NOMO-1 treated with dmso at 0.1 percent for 144 hours (cell line): ENCODE measurements around the gene DNAJB13.

ENCODE experiments used
- DNase-seq: peaks from one replicate; lab custom pipeline; 2025; ENCODE audit not compliant: unreplicated experiment; lab: John Stamatoyannopoulos, UW

The DNAJB13 gene

DNA sequence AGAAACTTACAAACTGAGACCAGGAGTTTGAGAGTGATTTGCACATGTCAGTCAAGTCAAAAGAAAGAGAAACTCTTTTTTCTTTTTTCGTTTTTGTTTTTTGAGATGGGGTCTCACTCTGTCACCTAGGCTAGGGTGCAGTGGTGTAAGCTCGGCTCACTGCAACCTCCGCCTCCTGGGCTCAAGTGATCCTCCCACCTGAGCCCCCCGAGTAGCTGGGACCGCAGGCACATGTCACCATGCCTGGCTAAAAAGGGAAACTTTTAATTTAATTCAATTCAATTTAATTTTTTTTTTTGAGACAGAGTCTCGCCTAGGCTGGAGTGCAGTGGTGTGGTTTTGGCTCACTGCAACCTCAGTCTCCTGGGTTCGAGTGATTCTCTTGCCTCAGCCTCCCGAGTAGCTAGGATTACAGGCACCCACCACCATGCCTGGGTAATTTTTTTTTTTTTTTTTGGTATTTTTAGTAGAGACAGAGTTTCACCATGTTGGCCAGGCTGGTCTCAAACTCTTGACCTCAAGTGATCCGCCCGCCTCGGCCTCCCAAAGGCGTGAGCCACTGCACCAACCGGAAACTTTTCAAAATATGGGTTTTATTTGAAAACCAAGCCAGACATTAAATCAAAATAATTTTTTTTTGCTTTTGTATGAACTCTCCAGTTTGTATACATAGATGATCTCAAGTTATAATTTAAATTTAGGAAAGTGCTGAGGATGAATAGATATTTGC is 48.2 kb downstream of the DNAJB13 start:
- DNase-seq = no peak

DNA sequence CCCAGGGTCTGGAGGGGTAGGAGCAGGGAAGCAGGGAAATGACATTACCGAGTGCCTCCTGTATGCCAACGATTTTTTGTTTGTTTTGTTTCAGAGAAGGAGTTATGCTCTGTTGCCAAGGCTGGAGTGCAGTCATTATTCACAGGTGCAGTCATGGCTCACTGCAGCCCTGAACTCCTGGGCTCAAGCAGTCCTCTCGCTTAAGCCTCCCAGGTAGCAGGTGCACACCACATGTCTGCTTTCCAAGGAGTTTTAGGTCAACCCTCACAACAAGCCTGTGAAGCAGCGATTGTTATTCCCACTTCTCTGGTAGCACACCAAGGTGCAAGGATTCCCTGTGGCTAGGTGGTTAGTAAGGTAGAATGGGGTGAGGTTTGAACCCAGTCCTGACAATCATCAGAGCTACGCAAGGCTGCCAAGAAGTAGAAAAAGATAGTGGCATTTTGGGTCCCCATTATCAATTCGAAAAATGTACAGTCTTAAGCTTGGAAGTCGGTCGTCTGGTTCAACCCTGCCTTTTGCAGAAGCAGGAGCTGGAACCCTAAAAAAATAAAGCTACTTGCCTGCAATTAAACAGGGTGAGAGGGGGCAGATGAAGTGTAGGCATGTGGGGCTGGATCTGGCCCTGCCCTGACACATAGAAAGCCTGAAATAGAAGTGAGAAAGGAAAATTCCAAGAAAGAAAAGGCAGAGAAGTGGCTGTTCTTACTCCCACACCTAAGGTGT is 48.9 kb downstream of the DNAJB13 start:
- DNase-seq = no peak

DNA sequence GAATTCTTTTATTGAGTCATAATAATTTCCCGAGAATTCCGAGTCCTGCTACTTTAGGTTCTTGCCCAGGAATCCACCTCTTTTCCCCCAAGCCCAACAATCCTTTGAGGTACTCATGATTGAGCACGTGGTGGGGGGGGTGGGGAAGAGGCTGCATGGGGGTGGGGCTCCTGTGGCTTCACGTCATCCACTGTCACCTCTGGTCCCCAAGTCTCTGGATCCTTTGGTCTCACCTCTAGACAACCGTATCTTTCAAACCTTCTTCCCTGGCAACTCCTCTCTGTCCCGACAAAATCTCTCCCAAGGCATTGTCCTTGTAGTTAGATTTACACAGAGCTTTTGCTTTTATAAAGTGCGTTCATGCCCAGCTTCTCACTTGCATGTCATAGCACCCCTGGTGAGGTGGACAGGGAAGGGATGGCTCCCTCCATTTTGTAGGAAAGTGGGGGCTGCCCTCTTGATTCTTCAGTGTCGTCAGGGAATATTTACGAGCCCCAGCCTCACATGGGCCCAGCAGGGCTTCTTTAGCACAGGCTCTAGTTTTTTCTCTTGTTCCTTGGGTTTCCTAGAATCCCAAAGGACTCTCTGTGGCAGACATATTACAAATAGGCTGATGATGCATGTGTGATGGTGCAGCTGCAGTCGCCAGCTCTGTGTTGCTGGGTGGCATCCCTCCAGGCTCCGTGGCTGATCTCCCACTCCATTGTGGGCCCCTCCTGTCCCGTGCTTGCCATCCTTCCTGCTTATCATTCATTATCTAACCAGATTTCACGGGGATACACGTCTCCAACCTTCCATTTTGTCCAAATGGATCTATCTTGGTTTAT is 49.7 kb downstream of the DNAJB13 start:
- no peak for DNase-seq

DNA sequence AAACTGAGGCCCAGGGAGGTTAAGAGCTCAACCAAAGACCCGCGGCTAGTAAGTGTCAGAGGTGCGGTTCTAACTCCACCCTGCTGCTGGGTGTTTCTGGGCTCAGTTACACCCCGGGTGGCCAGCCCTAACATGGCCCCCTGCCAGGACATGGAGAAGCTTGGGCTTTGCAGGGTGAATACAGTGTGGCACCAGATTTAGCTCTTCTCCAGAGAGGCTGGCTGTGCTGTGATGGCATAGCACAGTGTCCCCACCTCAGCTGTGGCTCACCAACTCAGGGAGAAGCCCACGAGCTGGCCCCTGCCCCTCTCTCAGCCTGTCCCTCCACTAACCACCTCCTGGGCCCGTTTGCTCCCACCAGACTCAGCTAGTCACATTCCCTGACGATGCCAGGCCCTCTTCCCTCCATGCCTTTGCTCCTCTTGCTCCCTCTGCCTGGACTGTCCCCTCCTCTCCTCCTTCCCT is 51.0 kb downstream of the DNAJB13 start:
- DNase-seq = no peak

DNA sequence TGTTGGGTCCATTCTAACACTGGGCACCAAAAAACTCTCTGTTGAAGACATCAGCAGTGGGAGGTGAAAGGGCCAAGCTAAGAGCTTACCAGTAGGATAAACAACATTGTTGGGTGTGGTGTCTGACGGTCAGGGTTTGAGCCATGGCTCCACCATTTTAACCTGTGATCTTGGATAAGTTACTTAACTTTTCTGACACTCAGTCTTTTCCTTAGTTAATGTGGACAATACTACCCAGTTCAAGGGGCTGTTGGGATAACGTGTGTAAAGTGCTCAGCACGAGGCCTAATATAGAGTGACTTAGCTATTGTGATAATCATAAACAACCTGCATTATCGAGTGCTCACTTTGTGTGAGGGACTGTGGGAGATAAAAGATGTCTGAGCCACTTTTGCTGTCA is 52.0 kb downstream of the DNAJB13 start:
- DNase-seq = no peak

DNA sequence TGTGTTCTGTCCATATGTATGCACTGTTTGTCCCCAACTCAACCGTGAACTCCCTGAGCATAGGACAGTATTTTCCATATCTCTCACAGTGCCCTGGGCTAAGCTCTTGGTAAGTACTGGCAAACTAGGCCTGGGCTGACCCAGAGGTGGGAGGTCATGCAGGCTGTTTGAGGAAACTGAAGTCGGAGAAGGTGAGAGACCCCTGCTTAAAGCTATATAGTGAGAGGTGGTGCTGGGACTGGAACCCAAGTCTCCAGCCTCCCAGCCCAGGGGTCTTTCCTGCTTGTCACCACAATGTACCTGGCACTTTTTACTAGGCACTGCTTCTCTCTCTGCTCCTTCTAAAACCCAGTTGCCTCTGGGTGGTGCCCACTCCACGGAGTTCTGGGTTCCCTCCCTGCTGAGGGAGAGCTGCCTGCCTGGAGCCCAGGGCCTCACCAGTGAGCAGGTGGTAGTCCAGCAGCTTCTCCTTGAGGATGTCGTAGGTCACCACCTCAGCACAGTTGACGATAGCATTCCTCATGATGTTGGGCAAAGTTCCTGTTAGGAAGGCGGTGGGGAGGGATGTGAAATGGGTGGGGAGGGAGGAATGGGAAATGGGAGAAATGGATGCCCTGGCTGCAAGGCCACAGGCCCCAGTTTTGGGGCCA is 53.3 kb downstream of the DNAJB13 start:
- no peak for DNase-seq

DNA sequence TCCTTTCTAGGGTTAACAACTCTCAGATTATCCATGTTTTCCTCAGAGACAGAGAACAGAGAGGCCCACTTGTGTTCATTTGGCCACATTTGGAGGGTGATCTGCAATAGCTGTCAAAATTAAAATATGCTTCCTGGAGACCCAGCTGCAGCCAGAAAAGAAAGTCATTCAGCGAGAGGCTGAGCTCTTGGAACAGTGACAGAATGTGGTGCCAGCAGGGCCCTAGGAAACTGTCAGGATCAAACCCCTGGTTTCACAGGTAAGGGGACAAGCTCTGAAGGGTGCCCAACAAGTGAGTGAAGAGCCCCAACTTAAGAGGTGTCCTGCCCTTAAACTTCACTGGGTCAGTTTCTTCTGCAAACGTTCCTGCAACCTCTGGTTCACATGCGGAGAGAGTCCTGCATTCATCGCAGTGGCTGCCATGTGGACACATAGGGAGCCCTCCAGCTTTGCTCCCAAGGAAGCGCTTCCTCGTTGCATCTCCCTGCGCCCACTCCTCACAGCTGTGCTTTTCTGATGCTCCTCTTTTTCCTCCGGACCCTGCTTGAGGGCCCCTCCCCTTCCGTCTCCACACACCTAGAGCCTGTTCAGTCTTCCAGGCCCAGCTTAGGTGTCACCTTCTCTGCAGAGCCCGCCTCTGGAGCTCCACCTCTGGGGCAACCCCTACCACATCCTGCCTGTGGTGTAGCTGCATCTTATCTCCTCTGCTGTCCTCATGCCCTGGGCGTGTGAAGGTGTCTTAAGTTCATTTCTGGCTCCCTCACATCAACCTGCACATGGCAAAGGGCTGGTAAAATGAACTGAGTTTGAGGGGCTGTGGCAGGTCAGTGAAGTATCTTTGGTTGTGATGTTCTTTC is 54.2 kb downstream of the DNAJB13 start:
- no peak for DNase-seq

DNA sequence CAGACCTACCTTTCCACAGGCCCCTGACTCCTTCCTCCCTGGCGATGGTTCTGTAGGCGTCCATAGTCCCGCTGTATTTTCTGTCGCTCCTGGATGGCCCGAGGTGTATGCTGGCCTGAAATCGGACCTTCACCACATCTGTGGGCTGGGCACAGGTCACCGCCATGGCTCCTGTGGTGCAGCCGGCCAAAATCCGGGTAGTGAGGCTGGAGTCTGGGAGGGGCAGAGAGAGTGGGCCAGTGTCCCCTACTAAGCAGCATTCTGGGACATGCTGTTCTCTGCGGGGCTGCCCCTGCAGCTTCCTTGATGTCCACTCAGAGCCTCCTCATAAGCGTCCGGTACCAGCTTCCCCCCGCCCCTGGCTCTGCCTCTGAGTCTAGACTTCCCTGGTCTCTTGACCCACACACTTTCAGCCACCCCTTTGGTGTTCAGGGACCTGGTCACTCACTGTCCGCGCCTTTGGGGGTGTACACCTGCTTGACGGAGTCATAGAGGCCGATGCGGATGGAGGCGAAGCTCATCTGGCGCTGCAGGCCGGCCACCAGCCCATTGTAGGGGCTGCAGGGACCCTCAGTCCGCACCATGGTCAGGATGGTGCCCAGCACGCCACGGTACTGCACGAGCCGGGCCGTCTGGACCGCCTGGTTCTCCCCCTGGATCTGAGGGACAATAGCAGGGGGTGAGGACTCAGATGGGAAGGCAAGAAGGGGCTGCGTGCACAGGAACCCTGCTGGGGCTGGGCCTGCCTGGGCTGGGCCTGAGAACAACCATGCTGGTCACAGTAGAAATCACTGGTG is 55.1 kb downstream of the DNAJB13 start:
- no peak for DNase-seq

DNA sequence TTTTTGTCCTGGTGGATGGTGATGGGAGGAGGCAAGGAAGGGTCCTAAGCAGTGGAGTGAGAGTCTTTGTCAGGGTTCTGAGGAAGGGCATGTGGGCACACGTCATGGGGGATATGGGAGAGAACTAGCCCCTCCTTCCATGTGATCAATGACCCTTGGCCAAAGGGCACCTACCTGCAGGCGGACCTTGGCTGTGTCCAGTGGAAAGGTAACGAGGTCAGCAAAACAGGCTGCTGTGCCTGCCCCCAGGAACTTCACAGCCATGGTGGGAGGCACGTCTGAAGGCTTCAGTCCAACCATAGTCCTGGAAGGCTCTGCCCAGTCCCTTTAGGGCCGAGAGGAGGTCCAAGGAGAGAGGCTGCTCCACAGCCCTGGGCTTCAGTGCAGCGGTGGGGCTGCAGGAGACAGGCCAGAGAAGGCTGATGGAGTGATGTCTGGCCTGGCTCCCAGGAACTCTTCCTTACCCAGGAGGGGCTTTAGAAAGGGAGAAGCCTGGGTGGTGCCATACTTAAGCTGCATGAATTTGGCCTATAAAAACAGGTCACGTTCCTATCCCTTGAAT is 56.0 kb downstream of the DNAJB13 start:
- no peak for DNase-seq

DNA sequence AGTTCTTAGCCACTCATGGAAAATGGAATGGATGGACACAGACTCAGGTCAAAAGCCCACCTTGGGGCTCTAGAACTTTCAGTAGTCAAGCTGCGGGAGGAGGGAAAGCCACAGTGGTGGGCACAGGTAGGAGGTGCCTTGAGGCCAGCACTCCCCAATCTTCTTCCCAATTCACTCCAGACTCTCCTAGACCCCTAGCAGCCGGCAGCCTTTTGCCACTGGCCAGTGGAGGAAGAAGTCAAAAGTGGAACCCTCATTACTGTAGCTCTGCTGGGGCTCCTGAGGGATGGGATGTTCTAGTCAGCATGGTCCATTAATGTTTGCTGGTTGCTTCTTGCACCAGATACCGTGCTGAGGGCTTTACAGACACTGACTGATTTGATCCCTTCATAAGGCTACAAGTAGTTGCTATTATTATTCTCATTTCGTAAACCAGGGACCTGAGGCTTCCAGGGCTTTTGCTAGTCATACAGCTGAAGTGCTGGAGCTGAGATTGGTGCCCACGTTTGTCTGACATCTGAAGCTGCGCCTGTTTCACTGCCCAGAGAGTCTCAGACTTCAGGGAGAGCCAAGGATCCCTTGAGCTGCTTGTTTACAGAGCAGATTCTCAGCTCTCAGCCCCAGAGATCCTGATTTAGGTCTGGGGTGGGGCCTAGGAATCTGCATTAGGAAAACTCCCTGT is 57.0 kb downstream of the DNAJB13 start:
- DNase-seq = no peak

DNA sequence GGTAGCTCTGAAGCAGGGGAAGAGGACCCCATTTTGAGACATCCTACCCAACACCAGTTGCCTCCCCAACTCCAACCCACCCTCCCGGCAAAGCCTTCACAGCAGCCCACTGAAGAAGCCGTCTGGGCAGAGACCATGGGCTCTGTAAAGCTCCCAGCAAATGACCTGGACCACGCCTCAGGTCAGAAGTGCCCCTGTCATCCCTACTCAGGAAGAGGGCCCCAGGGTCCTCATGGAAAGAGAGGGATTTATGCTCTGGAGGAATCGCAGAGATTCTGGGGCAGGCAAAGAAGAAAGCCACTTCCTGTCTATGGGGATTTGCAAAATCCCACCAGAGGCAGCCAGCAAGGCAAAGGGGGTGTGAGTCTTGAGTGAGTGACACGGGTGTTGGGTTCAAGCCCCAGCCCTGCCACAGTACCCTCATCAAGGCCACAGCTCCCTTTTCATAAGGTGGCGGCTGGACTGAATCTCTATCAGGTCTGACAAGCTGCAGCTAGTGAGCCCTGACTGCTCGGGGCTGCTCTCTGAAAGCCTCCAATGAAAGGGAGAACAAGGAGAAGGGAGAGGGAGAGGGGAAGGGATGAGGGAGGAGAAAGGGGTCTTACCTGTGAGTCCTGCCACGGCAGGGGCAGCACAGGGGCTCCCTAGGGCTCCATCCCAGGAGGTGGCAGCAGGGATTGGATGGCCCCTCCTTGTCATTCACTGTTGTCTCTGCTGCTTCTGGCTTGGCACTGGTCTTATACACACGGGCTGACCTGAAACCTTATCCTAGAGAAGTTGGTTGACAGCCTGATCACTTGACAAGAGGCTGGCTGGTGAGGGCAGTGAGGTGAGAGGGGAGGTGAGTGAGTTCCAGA is 57.8 kb downstream of the DNAJB13 start, which contains the start of gene UCP3:
TSS of gene UCP3 (minus strand) at position 713 of the 857 bp plus-strand sequence. CDS start 2,043 bp downstream, outside the sequence.
- DNase-seq = no peak

DNA sequence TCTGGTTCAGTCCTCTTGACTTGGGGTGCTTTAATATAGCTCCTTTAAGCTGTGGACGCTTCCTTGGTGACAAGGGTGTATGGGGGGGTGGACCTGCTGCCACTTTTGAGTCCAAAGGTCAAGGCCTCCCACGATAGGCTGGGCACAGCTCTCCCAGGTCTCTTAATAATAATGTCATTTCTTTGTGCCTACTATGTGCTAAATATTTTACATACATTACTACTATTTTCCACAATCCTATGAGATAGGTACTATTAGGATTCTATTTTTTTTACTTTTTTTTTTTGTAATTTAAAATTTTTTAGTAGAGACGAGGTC is 58.4 kb downstream of the DNAJB13 start:
- DNase-seq = no peak

DNA sequence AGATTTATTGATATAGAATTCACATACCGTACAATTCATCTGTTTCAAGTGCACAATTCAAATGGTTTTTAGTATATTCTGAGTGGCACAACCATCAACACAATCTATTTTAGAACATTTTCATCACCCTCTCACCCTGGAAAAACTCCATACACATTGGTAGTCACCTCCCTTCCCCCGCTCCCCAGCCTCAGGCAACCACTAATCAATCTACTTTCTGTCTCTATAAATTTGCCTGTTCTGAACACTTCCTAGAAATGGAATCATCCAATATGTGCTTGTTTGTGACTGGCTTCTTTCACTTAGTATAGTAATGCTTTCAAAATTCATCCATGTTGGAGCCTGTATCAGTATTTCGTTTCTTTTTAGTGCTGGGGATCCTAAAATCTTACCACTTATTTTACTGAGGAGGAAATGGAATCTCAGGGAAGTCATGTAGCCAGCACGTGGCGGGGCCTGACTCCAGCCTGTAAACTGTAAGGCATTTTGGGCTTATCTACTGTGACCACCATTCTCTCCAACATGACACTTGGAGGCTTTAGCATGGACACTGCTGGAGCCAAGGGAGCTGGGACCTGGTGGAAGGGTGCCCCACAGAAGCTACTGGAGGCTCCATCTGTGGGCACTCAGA is 59.0 kb downstream of the DNAJB13 start:
- no peak for DNase-seq

DNA sequence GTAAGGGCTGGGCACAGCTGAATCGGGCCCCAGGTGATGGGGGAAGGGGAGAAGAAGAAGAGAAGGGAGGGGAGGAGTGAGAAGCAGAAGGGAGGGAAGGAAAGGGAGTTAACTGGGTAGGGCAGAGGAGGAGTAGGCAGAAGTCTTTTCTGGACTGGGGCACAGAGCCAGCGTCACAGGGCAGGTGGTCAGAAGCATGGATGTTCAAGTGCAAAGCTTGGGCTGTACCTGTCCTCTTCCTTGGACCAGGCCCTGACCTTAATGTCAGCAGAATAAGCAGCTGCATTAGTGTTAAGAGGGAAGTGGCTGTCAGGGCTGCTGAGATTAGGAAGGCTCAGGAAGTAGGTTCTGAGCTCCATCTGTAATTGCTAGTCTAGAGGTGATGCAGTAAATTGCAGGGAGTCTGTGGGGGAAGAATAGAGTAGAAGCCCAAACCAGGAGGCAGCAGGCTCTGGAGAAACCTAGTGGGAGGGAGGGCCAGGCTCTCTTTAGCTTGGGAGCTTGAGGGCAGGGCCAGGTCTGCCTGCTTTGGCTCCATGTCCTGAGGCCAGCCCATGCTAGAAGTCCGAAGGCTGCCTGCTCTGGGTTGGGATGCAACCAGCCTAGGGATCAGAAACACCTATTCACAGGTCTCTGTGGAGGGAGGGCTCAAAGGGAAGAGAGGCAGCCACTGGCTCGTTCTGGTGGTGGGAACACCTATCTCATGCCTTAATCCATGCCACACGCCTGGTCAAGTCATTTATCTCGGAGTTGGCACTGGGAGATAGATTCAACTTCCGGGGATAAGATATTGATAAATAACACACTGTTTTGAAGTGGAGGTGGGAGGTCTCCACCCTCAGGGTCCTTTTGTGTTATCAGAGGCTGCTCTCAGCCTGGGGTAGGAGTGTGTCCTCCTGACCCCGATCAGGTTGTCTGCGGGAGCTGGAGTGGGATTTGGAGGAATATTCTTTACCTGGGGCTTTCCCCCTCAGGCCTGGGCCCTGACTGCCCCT is 59.8 kb downstream of the DNAJB13 start:
- DNase-seq = no peak

DNA sequence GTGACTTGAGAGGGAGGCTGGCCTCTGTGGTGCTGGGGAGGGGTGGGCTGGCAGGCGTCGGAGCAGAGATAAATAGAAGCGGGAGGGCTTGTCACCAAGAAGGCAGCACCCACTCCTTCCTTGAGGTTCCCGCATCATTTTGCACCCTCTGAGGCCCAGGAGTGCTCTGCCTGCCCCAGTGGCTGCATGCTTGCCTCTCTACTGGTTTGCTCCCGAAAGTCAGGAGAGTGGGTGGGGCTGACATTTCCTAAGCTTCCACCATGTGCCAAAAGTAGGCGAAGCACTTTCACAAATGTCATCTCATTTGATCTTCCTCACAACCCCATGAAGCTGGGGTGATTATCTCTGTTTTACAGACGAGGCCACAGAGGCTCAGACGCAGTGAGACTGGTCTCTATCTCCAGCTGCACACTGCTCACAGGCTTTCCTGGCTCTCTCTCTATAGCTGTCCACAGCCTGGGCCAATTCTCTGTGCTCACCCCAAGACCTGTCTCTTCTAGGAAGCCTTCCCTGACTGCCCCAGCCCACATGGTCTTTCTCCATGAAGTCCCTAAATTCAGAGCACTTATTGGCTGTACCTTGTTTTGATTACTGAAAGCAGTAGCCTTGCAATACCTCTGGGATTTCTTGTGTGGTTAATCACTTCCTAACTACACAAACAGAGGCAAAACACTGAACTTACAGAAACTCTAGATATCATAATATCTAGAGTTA is 60.7 kb downstream of the DNAJB13 start:
- no peak for DNase-seq
